Hepatocyte (in vitro differentiated cells): ENCODE data around the gene TOMM6.

Experiments used
- CTCF ChIP-seq: fragments of 200-600 bp; sonication (generic); IDR thresholded peaks from 2 replicates; pipeline ENCODE4 v1.5.1; 2016; ENCODE audit warnings: antibody characterized with exemption, mild to moderate bottlenecking; ENCODE audit not compliant: poor library complexity
- EZH2 ChIP-seq: fragments of 200-600 bp; sonication (generic); IDR thresholded peaks from 2 replicates; pipeline ENCODE4 v1.6.1; 2016; ENCODE audit warnings: antibody characterized with exemption, mild to moderate bottlenecking, borderline replicate concordance
- EZH2phosphoT487 ChIP-seq: fragments of 200-600 bp; sonication (generic); IDR thresholded peaks from one replicate; pipeline ENCODE4 v1.6.1; 2018; ENCODE audit warnings: antibody characterized with exemption, mild to moderate bottlenecking, low read depth, moderate library complexity; ENCODE audit not compliant: unreplicated experiment, severe bottlenecking

- no peak for TF ChIP-seq CTCF
- no peak for TF ChIP-seq EZH2
- no peak for TF ChIP-seq EZH2phosphoT487
These were observed 30.2 kb upstream of the TOMM6 start for GRCh38 chr6:41757271-41757670.
